Measurements from ENCODE around the gene ZNF778.

GRCh38 chr16:89242795-89243200 is 25.3 kb downstream of the ZNF778 start:
- TF ChIP-seq, protein P1, sequence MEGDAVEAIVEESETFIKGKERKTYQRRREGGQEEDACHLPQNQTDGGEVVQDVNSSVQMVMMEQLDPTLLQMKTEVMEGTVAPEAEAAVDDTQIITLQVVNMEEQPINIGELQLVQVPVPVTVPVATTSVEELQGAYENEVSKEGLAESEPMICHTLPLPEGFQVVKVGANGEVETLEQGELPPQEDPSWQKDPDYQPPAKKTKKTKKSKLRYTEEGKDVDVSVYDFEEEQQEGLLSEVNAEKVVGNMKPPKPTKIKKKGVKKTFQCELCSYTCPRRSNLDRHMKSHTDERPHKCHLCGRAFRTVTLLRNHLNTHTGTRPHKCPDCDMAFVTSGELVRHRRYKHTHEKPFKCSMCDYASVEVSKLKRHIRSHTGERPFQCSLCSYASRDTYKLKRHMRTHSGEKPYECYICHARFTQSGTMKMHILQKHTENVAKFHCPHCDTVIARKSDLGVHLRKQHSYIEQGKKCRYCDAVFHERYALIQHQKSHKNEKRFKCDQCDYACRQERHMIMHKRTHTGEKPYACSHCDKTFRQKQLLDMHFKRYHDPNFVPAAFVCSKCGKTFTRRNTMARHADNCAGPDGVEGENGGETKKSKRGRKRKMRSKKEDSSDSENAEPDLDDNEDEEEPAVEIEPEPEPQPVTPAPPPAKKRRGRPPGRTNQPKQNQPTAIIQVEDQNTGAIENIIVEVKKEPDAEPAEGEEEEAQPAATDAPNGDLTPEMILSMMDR (conservative IDR thresholded peaks at IDR 0.05; ENCODE audit: low read length): no peak
- TF ChIP-seq EZH2phosphoT487 (IDR thresholded peaks at IDR 0.05; ENCODE audit: borderline replicate concordance): no peak
